CD14-positive monocyte (primary cell): Measurements from ENCODE around the gene INTS2. TPM values are rescaled to one million over a fixed set of nuclear protein-coding genes. Genes with fewer than 3 reads are reported as not detected.

ENCODE experiments used
- DNase-seq, 3 donors: peaks; one replicate each; pipeline ENCODE4 v3.0.0-alpha.2; 2011 to 2022
- H2AFZ ChIP-seq: 2 replicates; pipeline ENCODE4 v1.6.0; 2012; ENCODE audit warnings: mild to moderate bottlenecking, low read depth, low read length, inconsistent platforms; ENCODE audit not compliant: insufficient read depth, poor library complexity, severe bottlenecking
- H3K27ac ChIP-seq, 2 donors: 1 replicate in 1 of 2; 2 replicates in 1 of 2; pipeline ENCODE4 v1.5.1; 2012 to 2013; ENCODE audit warnings: low read length in 2 of 2, control low read depth in 1 of 2, inconsistent platforms in 1 of 2, low read depth in 1 of 2, mild to moderate bottlenecking in 1 of 2
- H3K27me3 ChIP-seq, 2 donors: one replicate each; pipeline versions ENCODE4 v1.6.0 to v1.6.1; 2011 to 2013; ENCODE audit warnings: low read length in 2 of 2; ENCODE audit not compliant: control insufficient read depth in 2 of 2, insufficient read depth in 2 of 2
- H3K36me3 ChIP-seq, 2 donors: replicated peaks in 1 of 2; 1 replicate in 1 of 2; 2 replicates in 1 of 2; pipeline versions ENCODE4 v1.5.1 to v1.6.1; 2012 to 2013; ENCODE audit warnings: low read length in 2 of 2, control low read depth in 1 of 2, inconsistent platforms in 1 of 2, mild to moderate bottlenecking in 1 of 2; ENCODE audit not compliant: insufficient read depth in 2 of 2, control insufficient read depth in 1 of 2
- H3K4me1 ChIP-seq, 2 donors: 1 replicate in 1 of 2; 2 replicates in 1 of 2; pipeline versions ENCODE4 v1.5.1 to v1.6.1; 2012 to 2013; ENCODE audit warnings: low read length in 2 of 2, control low read depth in 1 of 2, inconsistent platforms in 1 of 2, mild to moderate bottlenecking in 1 of 2, moderate library complexity in 1 of 2; ENCODE audit not compliant: insufficient read depth in 2 of 2, control insufficient read depth in 1 of 2
- H3K4me2 ChIP-seq: replicated peaks from 2 replicates; pipeline ENCODE3; 2012; ENCODE audit warnings: low read length, moderate library complexity, mild to moderate bottlenecking; ENCODE audit not compliant: poor library complexity, severe bottlenecking; ENCODE audit errors: extremely low read depth
- H3K4me3 ChIP-seq, 3 experiments: fragments of 200-600 bp in 1 of 3; sonication (generic) in 1 of 3; replicated peaks in 1 of 3; 1 replicate in 2 of 3; 2 replicates in 1 of 3; pipeline ENCODE4 v1.5.1; 2011 to 2013; ENCODE audit warnings: low read length in 3 of 3, mild to moderate bottlenecking in 3 of 3, control low read depth in 2 of 3, low read depth in 2 of 3, inconsistent platforms in 1 of 3, moderate library complexity in 1 of 3
- H3K79me2 ChIP-seq: 2 replicates; pipeline ENCODE4 v1.6.0; 2012; ENCODE audit warnings: mild to moderate bottlenecking, control low read depth, inconsistent platforms, low read length, moderate library complexity; ENCODE audit not compliant: insufficient read depth
- H3K9ac ChIP-seq: 2 replicates; pipeline ENCODE4 v1.6.0; 2017; ENCODE audit warnings: low read length, mild to moderate bottlenecking; ENCODE audit not compliant: insufficient read depth, poor library complexity, severe bottlenecking
- H3K9me3 ChIP-seq, 2 donors: replicated peaks in 1 of 2; 1 replicate in 1 of 2; 2 replicates in 1 of 2; pipeline versions ENCODE4 v1.5.1 to v1.6.1; 2012 to 2013; ENCODE audit warnings: low read length in 2 of 2, control low read depth in 1 of 2; ENCODE audit not compliant: control insufficient read depth in 1 of 2, insufficient read depth in 1 of 2
- H4K20me1 ChIP-seq: 2 replicates; pipeline ENCODE4 v1.6.0; 2012; ENCODE audit warnings: mild to moderate bottlenecking, low read length, control low read depth, moderate library complexity; ENCODE audit not compliant: insufficient read depth
- H3K27ac Mint-ChIP-seq, 7 donors: one replicate each; pipeline ENCODE4 v1.8.0; 2020; ENCODE audit warnings: mild to moderate bottlenecking in 7 of 7, mixed read lengths in 7 of 7, moderate library complexity in 6 of 7, inconsistent platforms in 2 of 7
- H3K27me3 Mint-ChIP-seq, 3 donors: one replicate each; pipeline ENCODE4 v1.8.0; 2021 to 2022; ENCODE audit warnings: low read depth in 3 of 3, mild to moderate bottlenecking in 3 of 3, mixed read lengths in 3 of 3, moderate library complexity in 3 of 3, inconsistent platforms in 1 of 3
- H3K36me3 Mint-ChIP-seq, 2 donors: one replicate each; pipeline ENCODE4 v1.8.0; 2020; ENCODE audit warnings: mixed read lengths in 2 of 2, inconsistent platforms in 1 of 2, mild to moderate bottlenecking in 1 of 2
- H3K4me1 Mint-ChIP-seq: one replicate; pipeline ENCODE4 v1.8.0; 2020; ENCODE audit warnings: mild to moderate bottlenecking, mixed read lengths
- H3K4me3 Mint-ChIP-seq, 2 donors: one replicate each; pipeline ENCODE4 v1.8.0; 2020; ENCODE audit warnings: mild to moderate bottlenecking in 2 of 2, mixed read lengths in 2 of 2, moderate library complexity in 1 of 2
- H3K9me3 Mint-ChIP-seq, 7 donors: one replicate each; pipeline ENCODE4 v1.8.0; 2020 to 2022; ENCODE audit warnings: mixed read lengths in 7 of 7, mild to moderate bottlenecking in 6 of 7, moderate library complexity in 6 of 7, inconsistent platforms in 2 of 7
- CTCF ChIP-seq: fragments of 200-600 bp; IDR thresholded peaks from one replicate; pipeline ENCODE4 v1.8.0; 2022; ENCODE audit warnings: antibody characterized with exemption, mild to moderate bottlenecking
- WGBS: methylation state at CpG from one replicate; pipeline ENCODE4 v1.1.5; 2013; ENCODE audit warnings: missing lambda C conversion rate; ENCODE audit not compliant: insufficient coverage; 5-methylcytosine and 5-hydroxymethylcytosine counted together
- intact Hi-C, 2 donors: fragments of 100-400 bp; cut with micrococcal nuclease; formaldehyde crosslinking; loops; one replicate each; pipeline versions ENCODE4 v1.15.0 to v1.15.1; 2023
- polyA plus RNA-seq, 3 donors: library from polyadenylated mRNA; depleted of rRNA in 1 of 3; unstranded in 2 of 3; stranded (reverse) in 1 of 3; fragments of 300-500 nt in 2 of 3; fragments of >200 nt in 1 of 3; fragmentation: Illumina TruSeq in 2 of 3; gene quantifications; 1 replicate in 2 of 3; 2 replicates in 1 of 3; pipeline ENCODE4 v1.2.3, GENCODE V29; 2012 to 2021

INTS2 gene
- polyA plus RNA-seq, 3 donors, result 2.2 to 2.9 (median 2.6) TPM

DNA sequence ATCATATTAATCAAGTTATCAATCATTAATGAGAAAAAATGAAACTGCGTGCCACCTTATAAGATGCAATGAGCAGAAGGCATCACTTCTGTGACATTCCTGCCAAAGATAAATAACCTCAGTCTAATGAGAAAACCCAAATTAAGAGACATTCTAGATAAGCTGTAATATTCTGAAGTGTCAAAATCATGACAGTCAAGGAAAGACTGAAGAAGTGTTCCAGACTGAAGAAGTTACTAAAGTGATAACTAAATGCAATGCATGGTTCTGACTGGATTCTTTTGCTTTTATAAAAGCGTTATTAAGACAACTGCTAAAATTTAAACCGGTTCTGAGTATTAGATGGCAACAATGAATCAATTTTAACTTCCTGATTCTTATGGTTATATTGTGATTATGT lies 95.3 kb downstream of the INTS2 start:
- Histone ChIP-seq H3K4me2 (no peak overlapping the region), H3K4me1 (no peaks in the 10 kb centered on the region), H3K9me3 (no peaks in the 10 kb centered on the region), H3K4me3 (no peak overlapping the region), H2AFZ (no peak overlapping the region), H3K9ac (no peak overlapping the region), H3K79me2 (no peaks in the 10 kb centered on the region), H3K36me3 (no peaks in the 10 kb centered on the region), H4K20me1 (no peaks in the 10 kb centered on the region), H3K27ac (no peak overlapping the region), H3K27me3 (no peaks in the 10 kb centered on the region)
- no peak overlapping the region for H3K27ac Mint-ChIP-seq
- no peaks in the 10 kb centered on the region for H3K4me1 Mint-ChIP-seq
- no peaks in the 10 kb centered on the region for H3K27me3 Mint-ChIP-seq
- no peak for TF ChIP-seq CTCF
- peaks cover 0 to 5% (median 1%) of the 10 kb centered on the region in 7 donors for H3K9me3 Mint-ChIP-seq
- WGBS, result no CpG with 5 or more reads among the region's 3 CpGs
- no peak overlapping the region for H3K4me3 Mint-ChIP-seq
- intact Hi-C loops, result no loop called here
- DNase-seq, result no peak
- H3K36me3 Mint-ChIP-seq, result peaks cover 5 to 20% of the 10 kb centered on the region in 2 donors

DNA sequence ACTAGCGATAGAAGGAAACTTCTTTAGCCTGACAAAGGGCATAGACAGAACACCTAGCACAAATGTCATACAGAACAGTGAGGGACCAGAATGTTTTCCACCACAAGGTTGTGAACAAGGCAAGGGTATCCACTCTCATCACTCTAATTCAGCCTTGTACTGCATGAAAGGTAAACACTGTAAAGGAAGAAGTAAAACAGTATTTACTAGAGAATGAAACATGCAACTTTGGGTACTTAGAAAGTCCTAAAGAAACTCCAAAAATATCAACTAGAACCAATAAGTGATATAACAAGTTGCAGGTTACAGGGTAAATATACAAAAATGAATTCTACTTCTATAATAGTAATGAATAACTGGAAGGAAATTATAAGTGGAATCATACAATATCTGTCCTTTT lies 96.7 kb downstream of the INTS2 start:
- Mint-ChIP-seq H3K4me3 (no peak overlapping the region), H3K27me3 (no peaks in the 10 kb centered on the region), H3K36me3 (peaks cover 14 to 32% of the 10 kb centered on the region in 2 donors), H3K4me1 (no peaks in the 10 kb centered on the region), H3K27ac (no peak overlapping the region), H3K9me3 (peaks cover 0 to 6% (median 1%) of the 10 kb centered on the region in 7 donors)
- Histone ChIP-seq H3K4me3 (no peak overlapping the region), H3K27me3 (no peaks in the 10 kb centered on the region), H4K20me1 (no peaks in the 10 kb centered on the region), H3K9me3 (no peaks in the 10 kb centered on the region), H3K9ac (no peak overlapping the region), H2AFZ (no peak overlapping the region), H3K79me2 (no peaks in the 10 kb centered on the region), H3K27ac (no peak overlapping the region), H3K4me2 (no peak overlapping the region), H3K4me1 (no peaks in the 10 kb centered on the region), H3K36me3 (no peaks in the 10 kb centered on the region)
- WGBS, result 100% methylated on average over 1 of the region's 1 CpG
- TF ChIP-seq CTCF, result no peak
- intact Hi-C loops, result no loop called here
- no peak for DNase-seq
